GM21576 (cell line): Measurements from ENCODE around the gene GPR52.
"Not testable (repeated sequence)": the region's sequence is repeated elsewhere in the genome, so short reads cannot be mapped to it uniquely, and the experiment has no call there.

Source experiments
- ATAC-seq: cut with Tn5 transposase; IDR thresholded peaks from one replicate; pipeline ENCODE4 v1.9.1; 2021; ENCODE audit warnings: mild to moderate bottlenecking, moderate library complexity; ENCODE audit not compliant: unreplicated experiment

GPR52 gene, protein sequence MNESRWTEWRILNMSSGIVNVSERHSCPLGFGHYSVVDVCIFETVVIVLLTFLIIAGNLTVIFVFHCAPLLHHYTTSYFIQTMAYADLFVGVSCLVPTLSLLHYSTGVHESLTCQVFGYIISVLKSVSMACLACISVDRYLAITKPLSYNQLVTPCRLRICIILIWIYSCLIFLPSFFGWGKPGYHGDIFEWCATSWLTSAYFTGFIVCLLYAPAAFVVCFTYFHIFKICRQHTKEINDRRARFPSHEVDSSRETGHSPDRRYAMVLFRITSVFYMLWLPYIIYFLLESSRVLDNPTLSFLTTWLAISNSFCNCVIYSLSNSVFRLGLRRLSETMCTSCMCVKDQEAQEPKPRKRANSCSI

DNA sequence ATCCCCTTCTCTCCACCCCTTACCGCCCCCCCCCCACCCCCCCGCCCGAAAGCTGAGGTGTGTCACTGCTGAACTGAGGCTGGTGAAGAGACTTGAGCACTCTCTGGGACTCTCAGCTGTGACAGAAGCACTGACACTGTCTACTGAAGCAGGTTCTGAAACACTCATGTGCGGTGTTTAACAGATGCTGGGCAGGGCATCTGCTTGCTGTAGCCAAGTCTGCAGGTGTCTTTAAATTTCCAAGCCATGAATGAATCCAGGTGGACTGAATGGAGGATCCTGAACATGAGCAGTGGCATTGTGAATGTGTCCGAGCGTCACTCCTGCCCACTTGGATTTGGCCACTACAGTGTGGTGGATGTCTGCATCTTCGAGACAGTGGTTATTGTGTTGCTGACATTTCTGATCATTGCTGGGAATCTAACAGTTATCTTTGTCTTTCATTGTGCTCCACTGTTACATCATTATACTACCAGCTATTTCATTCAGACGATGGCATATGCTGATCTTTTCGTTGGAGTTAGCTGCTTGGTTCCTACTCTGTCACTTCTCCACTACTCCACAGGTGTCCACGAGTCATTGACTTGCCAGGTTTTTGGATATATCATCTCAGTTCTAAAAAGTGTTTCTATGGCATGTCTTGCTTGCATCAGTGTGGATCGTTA is at the start of gene GPR52:
Gene GPR52, plus strand, starts transcription at position 99 of the 665 bp plus-strand sequence. Its CDS starts 148 bp downstream, at position 247.
- ATAC-seq: no peak

GRCh38 chr1:174398246-174398645 is 49.5 kb upstream of the GPR52 start:
- no peak for ATAC-seq

DNA sequence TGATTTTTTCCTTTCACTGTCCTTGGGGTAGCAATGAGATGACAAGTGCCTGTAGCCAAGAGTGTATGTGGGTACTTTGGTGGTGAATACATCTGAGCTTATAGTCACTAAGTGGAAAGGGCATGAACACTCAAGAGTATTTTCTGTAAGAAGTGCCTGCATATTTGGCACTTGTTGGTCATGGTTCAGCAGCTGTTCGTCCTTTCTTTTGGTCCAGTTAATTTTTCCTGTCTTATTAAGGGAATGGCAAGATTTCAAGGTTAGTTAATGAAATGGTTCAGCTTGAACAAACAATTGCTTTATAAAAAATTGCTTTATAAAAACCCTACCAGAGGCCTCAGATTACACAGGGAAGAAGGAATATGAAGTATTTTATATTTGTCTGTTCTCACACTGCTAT is 48.6 kb upstream of the GPR52 start:
- ATAC-seq: no peak

- ATAC-seq: no peak
Observed at GRCh38 chr1:174401075-174401474, 46.7 kb upstream of the GPR52 start.

GRCh38 chr1:174405219-174405618 is 42.5 kb upstream of the GPR52 start:
- ATAC-seq: no peak

DNA sequence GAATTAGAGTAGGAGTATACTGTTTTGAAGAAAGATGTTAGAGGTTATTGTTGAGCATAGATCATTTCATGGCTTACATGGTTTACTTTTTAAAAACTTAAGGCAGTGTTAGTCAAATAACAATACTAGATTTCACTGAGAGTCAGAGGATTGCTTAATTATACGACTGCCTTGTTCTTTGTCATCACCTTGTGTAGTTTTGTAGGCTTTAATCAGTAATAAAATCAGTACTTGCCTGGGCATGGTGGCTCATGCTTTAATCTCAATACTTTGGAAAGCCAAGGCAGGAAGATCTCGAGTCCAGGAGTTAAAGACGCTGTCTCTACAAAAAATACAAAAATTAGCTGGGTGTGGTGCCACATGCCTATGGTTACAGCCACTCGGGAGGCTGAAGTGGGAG is 41.3 kb upstream of the GPR52 start:
- no peak for ATAC-seq

DNA sequence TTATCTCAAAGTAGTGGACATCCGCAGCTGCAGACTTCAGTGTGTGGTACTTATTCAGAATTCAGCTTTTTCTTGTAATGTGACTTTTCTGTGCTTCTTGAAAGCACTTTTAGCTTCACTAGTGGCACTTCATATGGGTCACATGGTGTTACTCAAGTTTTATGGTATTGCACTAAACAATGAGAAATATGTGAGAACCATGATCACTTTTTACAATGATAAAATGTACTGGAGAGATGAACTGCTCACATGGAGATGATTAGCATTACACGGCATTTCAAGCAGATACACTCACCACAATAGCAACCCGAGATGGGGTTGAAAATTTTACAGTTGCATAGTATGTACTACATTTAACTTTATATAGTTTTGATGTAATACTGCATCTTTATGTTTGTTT is 40.1 kb upstream of the GPR52 start:
- no peak for ATAC-seq

DNA sequence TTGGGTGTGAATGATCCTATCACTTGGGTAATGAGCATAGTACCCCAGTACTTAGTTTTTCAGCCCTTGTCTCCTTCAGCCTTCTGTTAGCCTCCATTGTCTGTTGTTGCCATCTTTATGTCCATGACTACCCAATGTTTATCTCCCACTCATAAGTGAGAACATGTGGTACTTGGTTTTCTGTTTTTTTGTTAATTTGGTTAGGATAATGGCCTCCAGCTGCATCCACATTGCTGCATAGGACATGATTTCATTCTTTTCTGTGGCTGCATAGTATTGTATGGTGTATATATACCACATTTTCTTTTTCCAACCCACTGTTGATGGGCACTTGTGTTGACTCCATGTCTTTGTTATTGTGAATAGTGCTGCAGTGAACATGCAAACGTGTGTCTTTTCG is 39.6 kb upstream of the GPR52 start:
- ATAC-seq: no peak

GRCh38 chr1:174409801-174410200 is 38.0 kb upstream of the GPR52 start:
- ATAC-seq: not testable (repeated sequence)

DNA sequence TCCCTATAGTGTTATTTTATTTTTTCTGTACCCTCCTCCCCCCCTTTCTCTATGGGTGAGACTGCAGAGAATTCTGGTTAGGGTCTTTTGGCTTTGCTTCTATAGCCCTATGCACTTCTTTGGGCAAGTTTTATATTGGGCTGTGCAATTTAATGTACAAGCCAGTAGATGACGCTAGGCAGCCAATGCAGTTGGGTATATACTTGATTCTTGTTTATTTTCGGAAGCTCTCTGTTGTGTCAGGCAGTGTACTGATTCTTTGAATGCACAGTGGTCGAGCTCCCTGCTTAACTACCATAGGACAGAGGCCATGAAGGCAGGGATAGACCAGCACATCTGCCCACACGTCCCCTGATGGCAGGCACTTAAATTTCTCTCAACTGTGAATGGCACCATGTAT is 34.1 kb upstream of the GPR52 start:
- no peak for ATAC-seq

GRCh38 chr1:174414203-174414602 is 33.6 kb upstream of the GPR52 start:
- no peak for ATAC-seq

- ATAC-seq: no peak
Observed at GRCh38 chr1:174415506-174415905, 32.3 kb upstream of the GPR52 start.

GRCh38 chr1:174417921-174418320 is 29.8 kb upstream of the GPR52 start:
- ATAC-seq: no peak

GRCh38 chr1:174425121-174425520 is 22.6 kb upstream of the GPR52 start:
- ATAC-seq: no peak

GRCh38 chr1:174426153-174426552 is 21.6 kb upstream of the GPR52 start:
- ATAC-seq: no peak

DNA sequence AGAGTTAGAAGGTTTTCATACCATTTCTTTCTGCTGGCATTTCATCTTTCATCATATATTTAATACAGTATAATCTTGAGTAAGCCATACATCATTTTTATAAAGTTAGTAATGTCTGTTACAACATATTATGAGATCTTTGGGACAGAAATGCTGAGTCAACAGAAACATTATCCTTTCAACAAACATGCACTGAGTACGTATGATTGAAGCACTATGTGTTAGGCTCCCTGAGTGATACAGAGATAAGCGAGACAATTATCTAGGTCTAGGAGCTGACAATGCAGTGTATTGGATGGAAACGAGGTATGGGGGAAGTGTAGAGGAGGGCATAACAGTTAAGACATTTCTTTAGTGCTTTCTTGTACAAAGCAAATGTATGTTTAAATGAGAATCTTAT is 19.7 kb upstream of the GPR52 start:
- ATAC-seq: no peak

GRCh38 chr1:174428739-174429138 is 19.0 kb upstream of the GPR52 start:
- no peak for ATAC-seq

GRCh38 chr1:174433451-174433850 is 14.3 kb upstream of the GPR52 start:
- ATAC-seq: no peak

DNA sequence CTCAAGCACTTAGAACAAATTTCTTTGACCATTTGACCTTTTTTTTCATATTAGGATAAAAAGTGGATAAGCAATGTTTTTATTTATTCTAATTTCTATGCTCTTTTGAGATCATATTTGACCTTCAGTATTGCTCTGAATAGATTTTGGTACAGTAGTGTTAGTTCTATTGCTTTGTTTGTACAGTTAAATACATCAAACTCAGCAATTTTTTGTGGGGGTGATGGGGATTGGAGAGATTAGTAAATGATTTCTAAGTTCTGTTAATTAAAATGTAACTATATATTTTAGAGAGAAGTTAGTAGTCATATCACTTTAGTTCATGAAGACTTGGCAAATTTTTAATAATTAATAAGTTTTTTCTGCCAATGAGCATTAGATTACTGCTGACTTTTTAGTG is 2.4 kb upstream of the GPR52 start:
- no peak for ATAC-seq

GRCh38 chr1:174445817-174446216 is 1.9 kb upstream of the GPR52 start:
- no peak for ATAC-seq

DNA sequence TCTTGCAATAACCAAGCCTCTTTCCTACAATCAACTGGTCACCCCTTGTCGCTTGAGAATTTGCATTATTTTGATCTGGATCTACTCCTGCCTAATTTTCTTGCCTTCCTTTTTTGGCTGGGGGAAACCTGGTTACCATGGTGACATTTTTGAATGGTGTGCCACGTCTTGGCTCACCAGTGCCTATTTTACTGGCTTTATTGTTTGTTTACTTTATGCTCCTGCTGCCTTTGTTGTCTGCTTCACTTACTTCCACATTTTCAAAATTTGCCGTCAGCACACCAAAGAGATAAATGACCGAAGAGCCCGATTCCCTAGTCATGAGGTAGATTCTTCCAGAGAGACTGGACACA is 743 bp downstream of the GPR52 start:
- ATAC-seq: no peak

- ATAC-seq: no peak
Observed at GRCh38 chr1:174448974-174449373, 1.2 kb downstream of the GPR52 start.

DNA sequence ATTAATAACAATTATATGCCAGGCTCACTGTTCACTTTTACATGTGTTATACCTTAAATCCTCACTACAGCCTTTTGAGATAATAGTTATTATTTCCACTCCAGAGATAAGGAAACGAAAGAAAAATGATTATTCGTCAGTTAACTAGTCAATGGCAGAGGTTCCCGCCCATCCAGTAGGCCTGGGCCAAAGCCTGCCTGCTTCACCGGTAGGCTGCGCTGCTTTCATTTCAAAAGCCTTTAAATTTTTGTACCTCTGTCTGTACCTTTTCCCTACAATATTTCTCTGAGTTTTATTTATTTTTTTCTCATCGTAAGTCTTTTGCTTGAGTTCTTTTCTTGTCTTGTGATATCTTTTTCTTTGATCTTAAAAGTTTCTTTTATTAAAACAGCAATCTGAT is 3.6 kb downstream of the GPR52 start:
- ATAC-seq: no peak
